HG02840 (cell line): Measurements from ENCODE around the gene SPRYD3.

Source experiments
- ATAC-seq: cut with Tn5 transposase; IDR thresholded peaks from one replicate; pipeline ENCODE4 v1.9.1; 2021; ENCODE audit warnings: mild to moderate bottlenecking, moderate library complexity, moderate number of reproducible peaks; ENCODE audit not compliant: unreplicated experiment, low FRiP score

SPRYD3 gene

GRCh38 chr12:53053218-53054111, 25.7 kb downstream of the SPRYD3 start:
- no peak for ATAC-seq

GRCh38 chr12:53052419-53053217, 26.6 kb downstream of the SPRYD3 start:
- ATAC-seq: no peak

GRCh38 chr12:53051881-53052412, 27.2 kb downstream of the SPRYD3 start:
- no peak for ATAC-seq

- no peak for ATAC-seq
These were observed 27.9 kb downstream of the SPRYD3 start for GRCh38 chr12:53051058-53051880.

GRCh38 chr12:53050426-53051057, 28.6 kb downstream of the SPRYD3 start:
- ATAC-seq: no peak

- no peak for ATAC-seq
These were observed 29.4 kb downstream of the SPRYD3 start, which contains the start of gene TNS2 for GRCh38 chr12:53049571-53050318. Gene TNS2, plus strand, starts transcription at chr12:53050065. Its CDS starts 121 bp downstream, at chr12:53050186.

GRCh38 chr12:53048780-53049401, 30.3 kb downstream of the SPRYD3 start:
- no peak for ATAC-seq

GRCh38 chr12:53048033-53048779, 31.0 kb downstream of the SPRYD3 start:
- ATAC-seq: no peak

GRCh38 chr12:53047221-53048032, 31.8 kb downstream of the SPRYD3 start:
- peak; percentile 59 for ATAC-seq

- no peak for ATAC-seq
These were observed 32.5 kb downstream of the SPRYD3 start for GRCh38 chr12:53046655-53047220.

- no peak for ATAC-seq
These were observed 33.5 kb downstream of the SPRYD3 start for GRCh38 chr12:53045696-53046045.

GRCh38 chr12:53044896-53045695, 34.1 kb downstream of the SPRYD3 start:
- no peak for ATAC-seq

- no peak for ATAC-seq
These were observed 35.1 kb downstream of the SPRYD3 start for GRCh38 chr12:53044052-53044581.

GRCh38 chr12:53042607-53043454, 36.4 kb downstream of the SPRYD3 start:
- ATAC-seq: no peak

GRCh38 chr12:53039851-53040250, 39.3 kb downstream of the SPRYD3 start:
- ATAC-seq: no peak
